Body of pancreas (tissue), 4 donors: ENCODE measurements around the gene WIPI1. TPM values are rescaled to one million over a fixed set of nuclear protein-coding genes. Genes with fewer than 3 reads are reported as not detected.

Source experiments
- ATAC-seq: fragments of 150-250 bp; one replicate; pipeline ENCODE4 v1.9.1; 2016
- DNase-seq, 4 donors: peaks; one replicate each; pipeline ENCODE4 v3.0.0-alpha.2; 2019
- H3K27ac ChIP-seq, 4 donors: fragments of 200-600 bp; sonication (generic); 1 replicate in 3 of 4; 2 replicates in 1 of 4; pipeline versions ENCODE4 v1.5.1 to v1.6.1; 2016 to 2019; ENCODE audit warnings: mild to moderate bottlenecking in 1 of 4, mixed read lengths in 1 of 4, moderate library complexity in 1 of 4
- H3K27me3 ChIP-seq, 2 donors: fragments of 200-600 bp; sonication (generic); one replicate each; pipeline ENCODE4 v1.6.0; 2016; ENCODE audit warnings: mild to moderate bottlenecking in 1 of 2
- H3K36me3 ChIP-seq, 2 donors: fragments of 200-600 bp; sonication (generic); replicated peaks in 1 of 2; 2 replicates each; pipeline ENCODE4 v1.5.1; 2016; ENCODE audit warnings: low read depth in 2 of 2; ENCODE audit not compliant: insufficient read depth in 1 of 2
- H3K4me1 ChIP-seq: fragments of 200-600 bp; sonication (generic); one replicate; pipeline ENCODE4 v1.6.0; 2016
- H3K4me3 ChIP-seq, 2 donors: fragments of 200-600 bp; sonication (generic); 1 replicate in 1 of 2; 2 replicates in 1 of 2; pipeline ENCODE4 v1.5.1; 2016 to 2019
- H3K9me3 ChIP-seq, 3 donors: fragments of 200-600 bp; sonication (generic); 1 replicate in 2 of 3; 2 replicates in 1 of 3; pipeline ENCODE4 v1.5.1; 2016
- POLR2A ChIP-seq, 3 donors: fragments of 450-650 bp; IDR thresholded peaks; one replicate each; pipeline ENCODE4 v1.6.1; 2016; ENCODE audit warnings: antibody characterized with exemption in 3 of 3, mild to moderate bottlenecking in 2 of 3
- WGBS, 2 donors: methylation state at CpG; one replicate each; pipeline ENCODE4 v1.1.5; 2017; 5-methylcytosine and 5-hydroxymethylcytosine counted together
- intact Hi-C: fragments of 100-400 bp; cut with DNase I; formaldehyde crosslinking; loops from one replicate; pipeline ENCODE4 v1.15.1; 2023
- total RNA-seq, 2 donors: library from RNA; depleted of rRNA; stranded (reverse); fragments of >200 nt; gene quantifications; one replicate each; pipeline ENCODE4 v1.1.0, GENCODE V29; 2016
- TF ChIP-seq, protein P1 (sequence below), 7 experiments: fragments of 450-650 bp in 4 of 7; fragments of 200-600 bp in 3 of 7; sonication (generic) in 3 of 7; IDR thresholded peaks; one replicate each; pipeline ENCODE4 v1.5.1; 2016 to 2019; ENCODE audit warnings: antibody characterized with exemption in 7 of 7

WIPI1 gene
- total RNA-seq, 2 donors from 2014 or later = 20.5 to 22.4 TPM

DNA sequence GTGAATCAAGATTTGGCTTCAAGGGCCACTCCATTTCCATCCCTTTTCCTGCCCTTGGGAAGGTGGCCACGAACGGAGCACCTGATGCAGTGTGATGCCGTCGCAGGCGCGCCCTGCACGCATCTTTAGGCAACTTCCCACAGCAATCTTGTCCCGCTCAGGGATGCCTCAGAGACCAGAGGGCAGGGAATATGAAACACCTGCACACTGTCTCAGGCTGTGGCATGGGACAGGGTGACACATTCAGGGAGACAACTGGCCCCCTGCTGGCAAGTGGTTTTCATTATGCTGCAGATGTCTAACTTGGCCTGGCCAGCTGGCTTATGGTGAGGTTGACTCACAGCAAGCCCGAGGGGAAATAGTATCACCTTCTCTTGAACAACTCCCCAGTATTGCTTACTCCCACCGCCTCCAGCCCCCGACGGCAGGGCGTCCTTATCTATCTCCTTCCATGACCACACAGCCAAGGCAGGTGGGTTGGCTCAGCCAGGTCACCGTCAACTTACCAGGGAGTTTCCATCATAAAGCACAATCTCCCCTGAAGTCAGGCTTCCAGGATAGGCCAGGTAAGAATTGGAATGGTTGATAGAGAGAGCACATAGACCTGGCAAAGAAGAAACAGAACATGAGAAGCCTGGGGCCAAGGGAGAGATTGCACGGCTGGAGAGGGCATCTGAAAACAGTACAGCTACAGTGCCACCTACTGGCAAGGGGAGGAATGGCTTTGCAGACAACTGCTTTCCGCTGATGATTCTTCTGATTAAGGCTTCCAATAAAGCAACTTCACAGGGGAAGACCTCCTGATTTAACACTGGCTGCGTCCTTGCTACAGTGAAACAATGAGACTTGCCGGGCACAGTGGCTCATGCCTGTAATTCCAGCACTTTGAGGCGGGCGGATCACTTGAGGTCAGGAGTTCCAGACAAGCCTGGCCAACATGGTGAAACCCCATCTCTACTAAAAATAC, 21.1 kb downstream of the WIPI1 start:
- no peaks in the 10 kb centered on the region for H3K9me3 ChIP-seq
- TF ChIP-seq, protein P1, sequence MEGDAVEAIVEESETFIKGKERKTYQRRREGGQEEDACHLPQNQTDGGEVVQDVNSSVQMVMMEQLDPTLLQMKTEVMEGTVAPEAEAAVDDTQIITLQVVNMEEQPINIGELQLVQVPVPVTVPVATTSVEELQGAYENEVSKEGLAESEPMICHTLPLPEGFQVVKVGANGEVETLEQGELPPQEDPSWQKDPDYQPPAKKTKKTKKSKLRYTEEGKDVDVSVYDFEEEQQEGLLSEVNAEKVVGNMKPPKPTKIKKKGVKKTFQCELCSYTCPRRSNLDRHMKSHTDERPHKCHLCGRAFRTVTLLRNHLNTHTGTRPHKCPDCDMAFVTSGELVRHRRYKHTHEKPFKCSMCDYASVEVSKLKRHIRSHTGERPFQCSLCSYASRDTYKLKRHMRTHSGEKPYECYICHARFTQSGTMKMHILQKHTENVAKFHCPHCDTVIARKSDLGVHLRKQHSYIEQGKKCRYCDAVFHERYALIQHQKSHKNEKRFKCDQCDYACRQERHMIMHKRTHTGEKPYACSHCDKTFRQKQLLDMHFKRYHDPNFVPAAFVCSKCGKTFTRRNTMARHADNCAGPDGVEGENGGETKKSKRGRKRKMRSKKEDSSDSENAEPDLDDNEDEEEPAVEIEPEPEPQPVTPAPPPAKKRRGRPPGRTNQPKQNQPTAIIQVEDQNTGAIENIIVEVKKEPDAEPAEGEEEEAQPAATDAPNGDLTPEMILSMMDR (IDR thresholded peaks at IDR 0.05) = peak; percentile 74 to 93 (median 87)
- no peak for TF ChIP-seq POLR2A (IDR thresholded peaks at IDR 0.05)
- peaks cover 16% of the 10 kb centered on the region for H3K4me1 ChIP-seq
- H3K36me3 ChIP-seq = peaks cover 0 to 36% of the 10 kb centered on the region in 2 donors
- peak; percentile 80 to 82 (median 80) for DNase-seq
- H3K4me3 ChIP-seq = no peak overlapping the region
- WGBS, 2 donors = 59 to 65% methylated on average over 20 of the region's 20 CpGs
- H3K27me3 ChIP-seq = no peaks in the 10 kb centered on the region
- ATAC-seq = peak; percentile 71
- H3K27ac ChIP-seq = no peak overlapping the region
- intact Hi-C loops = no loop called here

DNA sequence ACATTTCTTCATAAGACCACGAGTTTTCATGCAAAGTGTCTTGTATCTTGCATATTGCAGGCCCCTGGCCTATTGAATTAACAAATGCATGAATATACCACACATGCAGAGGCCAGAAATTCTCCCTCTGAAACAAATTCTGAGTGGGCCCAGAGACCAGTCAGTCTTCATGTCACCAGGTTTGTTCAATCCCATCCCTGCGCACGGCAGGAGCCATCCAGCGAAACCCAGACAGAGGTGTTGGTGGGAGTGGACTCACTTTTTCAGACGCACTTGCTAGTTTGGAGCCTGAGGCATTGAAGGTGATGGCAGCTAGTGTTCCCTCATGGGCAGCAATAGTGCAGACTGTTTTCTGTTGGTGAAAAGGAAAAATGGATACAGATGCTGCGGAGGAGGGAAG, 21.9 kb downstream of the WIPI1 start:
- Histone ChIP-seq H3K4me3 (no peak overlapping the region), H3K36me3 (peaks cover 0 to 37% of the 10 kb centered on the region in 2 donors), H3K4me1 (peaks cover 16% of the 10 kb centered on the region), H3K9me3 (no peaks in the 10 kb centered on the region), H3K27me3 (no peaks in the 10 kb centered on the region), H3K27ac (no peak overlapping the region)
- 91 to 95% methylated on average over 3 to 6 of the region's 6 CpGs for WGBS, 2 donors
- TF ChIP-seq, protein P1 (IDR thresholded peaks at IDR 0.05) = no peak
- TF ChIP-seq POLR2A (IDR thresholded peaks at IDR 0.05) = no peak
- ATAC-seq (no peak), DNase-seq (no peak)
- intact Hi-C loops = no loop called here

DNA sequence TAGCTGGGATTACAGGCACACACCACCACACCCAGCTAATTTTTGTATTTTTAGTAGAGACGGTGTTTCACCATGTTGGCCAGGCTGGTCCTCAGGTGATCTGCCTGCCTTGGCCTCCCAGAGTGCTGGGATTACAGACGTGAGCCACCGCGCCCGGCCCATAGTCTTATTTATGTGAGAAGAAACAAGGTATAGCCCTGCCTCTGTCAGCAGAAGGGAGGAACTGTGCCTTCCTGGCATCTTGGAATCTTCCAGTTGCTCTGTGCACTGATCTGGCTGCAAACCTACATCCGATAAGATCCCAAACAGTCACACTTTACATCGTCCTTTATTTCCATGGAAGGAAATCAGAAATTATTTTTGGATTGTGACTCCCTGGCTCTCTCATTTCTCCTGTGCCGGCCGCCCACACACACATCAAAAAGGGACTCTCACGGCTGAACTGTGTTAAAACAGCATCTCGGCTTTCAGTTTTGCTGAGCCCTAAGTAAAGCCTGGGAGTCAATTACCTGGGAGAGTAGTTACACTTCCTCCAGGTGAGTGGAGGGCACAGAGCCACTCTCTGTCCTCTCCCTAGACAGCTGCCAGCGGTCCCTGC, 23.3 kb downstream of the WIPI1 start:
- Histone ChIP-seq H3K4me1 (peaks cover 16% of the 10 kb centered on the region), H3K9me3 (no peaks in the 10 kb centered on the region), H3K36me3 (peaks cover under 1 to 46% of the 10 kb centered on the region in 2 donors), H3K27me3 (no peaks in the 10 kb centered on the region), H3K27ac (no peak overlapping the region), H3K4me3 (no peak overlapping the region)
- ATAC-seq (no peak), DNase-seq (no peak)
- WGBS, 2 donors = 87 to 90% methylated on average over 7 to 12 of the region's 12 CpGs
- TF ChIP-seq, protein P1 (IDR thresholded peaks at IDR 0.05) = no peak
- TF ChIP-seq POLR2A (IDR thresholded peaks at IDR 0.05) = no peak
- intact Hi-C loops = no loop called here

DNA sequence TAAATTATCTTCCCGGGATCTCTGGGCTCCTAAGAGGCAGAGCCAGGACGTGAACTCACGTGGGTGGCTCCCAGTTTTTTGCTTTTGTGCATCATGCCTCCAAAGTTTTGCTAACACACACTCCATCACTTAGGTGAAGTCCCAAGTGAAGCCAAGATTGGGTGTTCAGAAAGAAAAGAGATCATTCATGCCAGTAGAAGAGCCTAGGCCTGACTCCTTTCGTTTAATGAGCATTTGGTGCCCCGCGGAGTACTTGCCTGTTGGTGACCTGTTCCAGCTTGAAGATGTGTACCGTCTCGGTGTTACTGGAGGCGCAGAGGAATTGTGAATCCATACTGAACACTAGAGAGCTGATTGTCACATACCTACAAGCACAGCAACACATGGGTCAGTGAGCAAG, 24.1 kb downstream of the WIPI1 start:
- no peak overlapping the region for H3K27ac ChIP-seq
- H3K27me3 ChIP-seq = no peaks in the 10 kb centered on the region
- intact Hi-C loops = no loop called here
- no peak for ATAC-seq
- peaks cover 6 to 54% of the 10 kb centered on the region in 2 donors for H3K36me3 ChIP-seq
- no peaks in the 10 kb centered on the region for H3K9me3 ChIP-seq
- WGBS, 2 donors = 91 to 94% methylated on average over 9 of the region's 9 CpGs
- TF ChIP-seq POLR2A (IDR thresholded peaks at IDR 0.05) = no peak
- TF ChIP-seq, protein P1 (IDR thresholded peaks at IDR 0.05) = no peak
- no peak for DNase-seq
- H3K4me1 ChIP-seq = peaks cover 14% of the 10 kb centered on the region
- no peak overlapping the region for H3K4me3 ChIP-seq
